Stimulated activated CD4-positive, alpha-beta T cell treated with anti-CD3 and anti-CD28 coated beads, Interleukin-15, amount 100 ng/mL, for 1 hour (primary cell): ENCODE data around the gene CEP85L.

Experiments used
- DNase-seq, 2 donors: peaks; one replicate each; pipeline ENCODE4 v3.0.0-alpha.2; 2020; ENCODE audit warnings: low read depth in 1 of 2, low spot score in 1 of 2

Gene CEP85L

GRCh38 chr6:118651282-118652050 lies at the start of gene CEP85L:
Gene CEP85L, minus strand, starts transcription at chr6:118651591. Its CDS starts 322 bp downstream, at chr6:118651269.
- DNase-seq = peak; percentile 82 to 89

GRCh38 chr6:118700531-118700930 lies 49.1 kb upstream of the CEP85L start:
- DNase-seq = no peak

GRCh38 chr6:118697554-118697953 lies 46.2 kb upstream of the CEP85L start:
- no peak for DNase-seq

GRCh38 chr6:118696271-118696670 lies 44.9 kb upstream of the CEP85L start:
- DNase-seq = no peak

GRCh38 chr6:118693562-118693961 lies 42.2 kb upstream of the CEP85L start:
- DNase-seq = no peak

GRCh38 chr6:118685823-118686449 lies 34.5 kb upstream of the CEP85L start:
- DNase-seq = no peak

GRCh38 chr6:118683881-118684872 lies 32.8 kb upstream of the CEP85L start:
- DNase-seq = no peak

- no peak for DNase-seq
These were observed 29.2 kb upstream of the CEP85L start for GRCh38 chr6:118680452-118681095.

GRCh38 chr6:118679327-118679901 lies 28.0 kb upstream of the CEP85L start:
- DNase-seq = no peak

- no peak for DNase-seq
These were observed 27.5 kb upstream of the CEP85L start for GRCh38 chr6:118678866-118679265.

- no peak for DNase-seq
These were observed 25.8 kb upstream of the CEP85L start for GRCh38 chr6:118677193-118677592.

- no peak for DNase-seq
These were observed 23.8 kb upstream of the CEP85L start for GRCh38 chr6:118675225-118675624.

GRCh38 chr6:118674772-118675171 lies 23.4 kb upstream of the CEP85L start:
- no peak for DNase-seq

- DNase-seq = no peak
These were observed 21.3 kb upstream of the CEP85L start for GRCh38 chr6:118672678-118673077.

- DNase-seq = no peak
These were observed 18.2 kb upstream of the CEP85L start for GRCh38 chr6:118669561-118669960.

GRCh38 chr6:118668761-118669385 lies 17.5 kb upstream of the CEP85L start:
- DNase-seq = no peak

- DNase-seq = no peak
These were observed 16.6 kb upstream of the CEP85L start for GRCh38 chr6:118667988-118668387.

- no peak for DNase-seq
These were observed 13.6 kb upstream of the CEP85L start for GRCh38 chr6:118665011-118665410.

- no peak for DNase-seq
These were observed 12.9 kb upstream of the CEP85L start for GRCh38 chr6:118663993-118664985.
